Heart left ventricle (tissue), 16 donors: Measurements from ENCODE around the gene KATNAL1. TPM values are rescaled to one million over a fixed set of nuclear protein-coding genes. Genes with fewer than 3 reads are reported as not detected.

Experiments used
- ATAC-seq, 4 donors: fragments of 200-7000 bp; cut with Tn5 transposase; one replicate each; pipeline ENCODE4 v1.9.1; 2020 to 2022; ENCODE audit warnings: moderate library complexity in 4 of 4, mild to moderate bottlenecking in 3 of 4, moderate number of reproducible peaks in 1 of 4
- DNase-seq, 5 donors: peaks; one replicate each; pipeline ENCODE4 v3.0.0-alpha.2; 2020
- H3K27ac ChIP-seq, 12 donors: fragments of 200-600 bp; sonication (generic) in 4 of 12; one replicate each; pipeline versions ENCODE4 v1.5.0 to v1.8.0; 2016 to 2022; ENCODE audit warnings: mild to moderate bottlenecking in 2 of 12
- H3K27me3 ChIP-seq, 9 donors: fragments of 200-600 bp; sonication (generic) in 2 of 9; one replicate each; pipeline versions ENCODE4 v1.5.1 to v1.8.0; 2016 to 2022; ENCODE audit warnings: mild to moderate bottlenecking in 3 of 9
- H3K36me3 ChIP-seq, 9 donors: fragments of 200-600 bp; sonication (generic) in 2 of 9; one replicate each; pipeline versions ENCODE4 v1.5.0 to v1.8.0; 2018 to 2022; ENCODE audit warnings: mild to moderate bottlenecking in 2 of 9
- H3K4me1 ChIP-seq, 12 donors: fragments of 200-600 bp; sonication (generic) in 4 of 12; one replicate each; pipeline versions ENCODE4 v1.5.0 to v1.8.0; 2016 to 2022; ENCODE audit warnings: mild to moderate bottlenecking in 3 of 12
- H3K4me3 ChIP-seq, 12 donors: fragments of 200-600 bp; sonication (generic) in 4 of 12; one replicate each; pipeline versions ENCODE4 v1.5.0 to v1.8.0; 2017 to 2022; ENCODE audit warnings: mild to moderate bottlenecking in 9 of 12, moderate library complexity in 4 of 12
- H3K9me3 ChIP-seq, 12 donors: fragments of 200-600 bp; sonication (generic) in 4 of 12; one replicate each; pipeline versions ENCODE4 v1.5.0 to v1.8.0; 2016 to 2022; ENCODE audit warnings: mild to moderate bottlenecking in 1 of 12
- POLR2A ChIP-seq, 2 donors: fragments of 450-650 bp; IDR thresholded peaks; one replicate each; pipeline ENCODE4 v1.6.1; 2017; ENCODE audit warnings: antibody characterized with exemption in 2 of 2, mild to moderate bottlenecking in 2 of 2, moderate library complexity in 2 of 2
- WGBS, 4 donors: extraction: QIAGEN DNeasy Blood & Tissue Kit in 2 of 4; methylation state at CpG; one replicate each; pipeline versions ENCODE4 v1.1.5 to v1.1.7; 2013 to 2018; 5-methylcytosine and 5-hydroxymethylcytosine counted together
- intact Hi-C, 10 donors: fragments of 100-400 bp; cut with DNase I; formaldehyde crosslinking; loops; one replicate each; pipeline versions ENCODE4 v1.11.1 to v1.14.2; 2022
- polyA plus RNA-seq, 2 donors: library from polyadenylated mRNA; stranded (reverse); fragments of 200-250 nt; gene quantifications; one replicate each; pipeline ENCODE4 v1.2.3, GENCODE V29; 2013
- total RNA-seq, 9 donors: library from RNA; depleted of rRNA in 2 of 9; stranded (reverse); fragments of >200 nt in 2 of 9; fragmentation: NEBNext Ultra II Directional in 3 of 9; extraction: Animal tissue kit (Norgen Biotek cat#: 25700) in 3 of 9; gene quantifications; one replicate each; pipeline versions ENCODE4 v1.1.0 to v1.2.4, GENCODE V29; 2016 to 2023
- TF ChIP-seq, protein P1 (sequence below), 12 donors: fragments of 200-600 bp; sonication (generic) in 4 of 12; IDR thresholded peaks; one replicate each; pipeline versions ENCODE4 v1.5.0 to v1.8.0; 2018 to 2022; ENCODE audit warnings: antibody characterized with exemption in 12 of 12, mild to moderate bottlenecking in 5 of 12
- donor health status: ischemic (EF 13 %, LVEDD 7.1; RV severe dilation, severe dysfunction).
- donor health status: healthy with polysubstance abuse.
- donor health status: DM: no; HTN: yes; CAD: no.
- donor health status: DM: no; HTN: no; CAD: no.
- donor health status: ischemic (EF 25% LVEDD 6.9; RV normal size, moderate dysfunction).
- donor health status: ischemic (EF 25% LVEDD 5.7; RV mildly dilated, moderate dysfunction).
- donor health status: healthy.
- donor health status: DM: yes; HTN: yes; CAD: no.
- donor health status: ischemic (EF 35%, LVEDD 5.7; RV mildly dilated, moderate dysfunction).
- donor health status: nonischemic (EF 11% LVEDD 7.7; RV severe dilation, severe dysfunction).
- donor health status: DM: yes; HTN: yes; CAD: no.
- donor health status: PGD.
- donor health status: ischemic (EF 29% LVEDD 5.4; RV normal size, mild dysfunction).
- donor health status: nonischemic (EF 23%, LVEDD 6.1; RV moderate dilation, normal function).

The KATNAL1 gene
- total and polyA plus RNA-seq, 11 donors = 4.6 to 55.3 (median 49.6) TPM

DNA sequence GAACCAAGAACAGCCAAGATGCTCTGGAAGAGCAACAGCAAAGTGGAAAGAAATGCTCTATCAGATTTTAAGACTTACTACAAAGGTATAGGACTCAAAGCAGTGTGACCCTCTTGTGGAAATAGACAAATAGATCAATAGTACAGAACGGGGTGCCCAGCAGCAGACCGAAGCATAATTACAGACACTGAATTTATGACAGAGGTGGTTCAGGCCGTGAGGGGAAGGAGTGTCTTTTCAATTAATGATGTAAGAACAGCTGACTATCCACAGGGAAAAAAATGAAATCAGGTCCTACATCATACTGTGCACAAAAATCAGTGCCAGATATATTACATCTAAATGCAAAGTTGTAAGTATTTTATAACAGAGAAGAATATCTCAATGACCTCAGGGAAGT is 95.6 kb downstream of the KATNAL1 start:
- no peaks in the 10 kb centered on the region for H3K9me3 ChIP-seq
- H3K27me3 ChIP-seq = no peaks in the 10 kb centered on the region
- intact Hi-C loops = no loop called here
- no peak for ATAC-seq
- no peak for TF ChIP-seq POLR2A (IDR thresholded peaks at IDR 0.05)
- TF ChIP-seq, protein P1, sequence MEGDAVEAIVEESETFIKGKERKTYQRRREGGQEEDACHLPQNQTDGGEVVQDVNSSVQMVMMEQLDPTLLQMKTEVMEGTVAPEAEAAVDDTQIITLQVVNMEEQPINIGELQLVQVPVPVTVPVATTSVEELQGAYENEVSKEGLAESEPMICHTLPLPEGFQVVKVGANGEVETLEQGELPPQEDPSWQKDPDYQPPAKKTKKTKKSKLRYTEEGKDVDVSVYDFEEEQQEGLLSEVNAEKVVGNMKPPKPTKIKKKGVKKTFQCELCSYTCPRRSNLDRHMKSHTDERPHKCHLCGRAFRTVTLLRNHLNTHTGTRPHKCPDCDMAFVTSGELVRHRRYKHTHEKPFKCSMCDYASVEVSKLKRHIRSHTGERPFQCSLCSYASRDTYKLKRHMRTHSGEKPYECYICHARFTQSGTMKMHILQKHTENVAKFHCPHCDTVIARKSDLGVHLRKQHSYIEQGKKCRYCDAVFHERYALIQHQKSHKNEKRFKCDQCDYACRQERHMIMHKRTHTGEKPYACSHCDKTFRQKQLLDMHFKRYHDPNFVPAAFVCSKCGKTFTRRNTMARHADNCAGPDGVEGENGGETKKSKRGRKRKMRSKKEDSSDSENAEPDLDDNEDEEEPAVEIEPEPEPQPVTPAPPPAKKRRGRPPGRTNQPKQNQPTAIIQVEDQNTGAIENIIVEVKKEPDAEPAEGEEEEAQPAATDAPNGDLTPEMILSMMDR (IDR thresholded peaks at IDR 0.05) = no peak
- H3K4me3 ChIP-seq = no peak overlapping the region
- H3K27ac ChIP-seq = no peak overlapping the region
- peaks cover 0 to 46% (median 16%) of the 10 kb centered on the region in 9 donors for H3K36me3 ChIP-seq
- no peak for DNase-seq
- H3K4me1 ChIP-seq = peaks cover 0 to 5% (median 0%) of the 10 kb centered on the region in 12 donors
- WGBS, 4 donors = 87 to 91% (median 90%) methylated on average over 3 of the region's 3 CpGs

DNA sequence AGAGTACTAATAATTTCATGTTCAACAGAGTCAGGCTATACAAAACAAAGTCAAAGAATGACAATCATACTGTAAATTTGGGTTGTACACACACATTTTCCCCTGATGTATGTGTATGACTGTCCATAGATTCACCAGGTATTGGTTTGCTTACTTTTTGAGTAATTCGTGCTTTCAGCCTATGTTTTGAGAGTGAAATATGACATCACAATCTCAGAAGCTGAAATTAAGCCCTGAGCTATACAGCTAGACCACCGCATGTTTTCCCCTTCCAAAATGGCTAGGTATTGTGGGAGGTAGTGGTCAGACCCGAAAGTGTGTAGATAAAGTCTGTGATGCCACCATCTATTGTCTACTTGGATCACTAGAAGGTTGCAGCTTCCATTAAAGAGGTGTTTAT is 102.8 kb downstream of the KATNAL1 start:
- Histone ChIP-seq H3K9me3 (no peaks in the 10 kb centered on the region), H3K27me3 (no peaks in the 10 kb centered on the region), H3K36me3 (peaks cover 0 to 61% (median 24%) of the 10 kb centered on the region in 9 donors), H3K4me3 (no peak overlapping the region), H3K27ac (no peak overlapping the region), H3K4me1 (no peaks in the 10 kb centered on the region)
- TF ChIP-seq, protein P1 (IDR thresholded peaks at IDR 0.05) = no peak
- DNase-seq (no peak), ATAC-seq (no peak)
- 96 to 99% (median 98%) methylated on average over 3 of the region's 3 CpGs for WGBS, 4 donors
- intact Hi-C loops = no loop called here

DNA sequence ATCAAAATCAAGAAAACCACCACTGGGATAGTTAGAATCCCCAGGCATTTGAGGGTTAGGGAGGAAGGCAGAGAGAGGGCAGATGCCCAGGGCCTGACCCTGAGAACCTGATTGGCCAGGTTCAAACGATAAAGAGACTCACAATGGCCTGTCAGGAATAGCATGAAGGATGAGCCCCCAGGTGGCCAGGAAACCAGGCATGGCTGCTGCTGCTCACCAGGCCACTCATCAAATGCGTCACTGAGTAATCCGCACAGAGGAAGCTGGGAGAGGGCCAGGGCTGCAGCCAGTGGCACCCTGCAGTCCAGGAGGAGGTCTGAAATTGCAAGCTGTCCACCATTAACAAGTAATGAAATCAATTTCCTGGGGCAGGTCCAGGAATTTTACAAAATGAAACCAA is 111.3 kb downstream of the KATNAL1 start:
- H3K27ac ChIP-seq = no peak overlapping the region
- H3K4me3 ChIP-seq = no peak overlapping the region
- H3K27me3 ChIP-seq = no peaks in the 10 kb centered on the region
- intact Hi-C loops = no loop called here
- 71 to 89% (median 77%) methylated on average over 3 of the region's 3 CpGs for WGBS, 4 donors
- TF ChIP-seq, protein P1 (IDR thresholded peaks at IDR 0.05) = no peak
- no peak for TF ChIP-seq POLR2A (IDR thresholded peaks at IDR 0.05)
- ATAC-seq (no peak), DNase-seq (no peak)
- peaks cover 0 to 4% (median 0%) of the 10 kb centered on the region in 9 donors for H3K36me3 ChIP-seq
- H3K9me3 ChIP-seq = no peaks in the 10 kb centered on the region
- H3K4me1 ChIP-seq = no peaks in the 10 kb centered on the region

DNA sequence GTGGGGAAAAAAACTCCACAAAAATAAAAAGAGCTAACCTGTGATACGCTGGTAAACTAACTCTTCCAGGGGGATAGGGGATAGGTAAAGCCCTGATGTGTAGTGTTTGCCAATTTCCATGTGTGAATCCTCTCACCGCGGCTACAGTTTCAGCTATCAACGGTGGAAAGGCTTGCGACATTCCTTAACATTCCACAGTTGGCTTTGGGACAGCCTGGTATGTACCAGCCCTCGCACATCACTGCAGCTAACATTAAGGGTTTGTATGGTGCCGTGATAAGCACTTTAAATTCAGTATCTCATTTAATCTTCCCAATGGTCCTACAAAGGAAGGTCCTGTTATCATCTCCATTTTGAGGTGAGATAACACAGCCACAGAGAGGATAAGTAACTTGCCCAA is 112.4 kb downstream of the KATNAL1 start:
- no peak overlapping the region for H3K4me3 ChIP-seq
- intact Hi-C loops = no loop called here
- WGBS, 4 donors = 64 to 82% (median 74%) methylated on average over 7 of the region's 7 CpGs
- no peaks in the 10 kb centered on the region for H3K9me3 ChIP-seq
- peaks cover 0 to 3% (median 0%) of the 10 kb centered on the region in 9 donors for H3K36me3 ChIP-seq
- no peak overlapping the region for H3K27ac ChIP-seq
- no peak for DNase-seq
- H3K27me3 ChIP-seq = no peaks in the 10 kb centered on the region
- H3K4me1 ChIP-seq = no peaks in the 10 kb centered on the region
- TF ChIP-seq, protein P1 (IDR thresholded peaks at IDR 0.05) = no peak
- no peak for TF ChIP-seq POLR2A (IDR thresholded peaks at IDR 0.05)
- no peak for ATAC-seq
